ENCODE measurements around the gene KCNG2. TPM values are rescaled to one million over a fixed set of nuclear protein-coding genes. Genes with fewer than 3 reads are reported as not detected.

KCNG2 gene
- polyA plus RNA-seq, 1 donor from 2014 or later, result not detected

GRCh38 chr18:79889569-79889968 lies 91.8 kb downstream of the KCNG2 start:
- Histone ChIP-seq H3K9me2 (ENCODE audit: insufficient read depth, low read length) (no peaks in the 10 kb centered on the region), H3K9me3 (ENCODE audit: low read length) (peaks cover 24% of the 10 kb centered on the region), H4K20me1 (ENCODE audit: insufficient read depth) (no peaks in the 10 kb centered on the region), H3K27me3 (ENCODE audit: insufficient read depth, low read depth, low read length) (no peaks in the 10 kb centered on the region), H3K9ac (ENCODE audit: low read length) (no peak overlapping the region), H3F3A (ENCODE audit: insufficient read depth, low read length, poor library complexity, severe bottlenecking) (no peaks in the 10 kb centered on the region), H3K27ac (ENCODE audit: low read length) (no peak overlapping the region), H3K79me2 (replicated peaks; ENCODE audit: insufficient read depth, low read length) (no peaks in the 10 kb centered on the region), H3K4me3 (ENCODE audit: low read length) (no peak overlapping the region), H3K36me3 (ENCODE audit: insufficient read depth, low read length) (no peaks in the 10 kb centered on the region), H3K4me2 (ENCODE audit: low read length) (no peak overlapping the region), H2AFZ (ENCODE audit: low read depth, low read length) (no peak overlapping the region)
- TF ChIP-seq TAF1 (IDR thresholded peaks at IDR 0.05; ENCODE audit: low read depth) (no peak), MXI1 (conservative IDR thresholded peaks at IDR 0.05; ENCODE audit: poor library complexity, severe bottlenecking) (no peak)

GRCh38 chr18:79890674-79891073 lies 92.9 kb downstream of the KCNG2 start:
- no peaks in the 10 kb centered on the region for H3K36me3 ChIP-seq (ENCODE audit: insufficient read depth, low read length)
- H3K4me3 ChIP-seq (ENCODE audit: low read length), result no peak overlapping the region
- no peak for TF ChIP-seq TAF1 (IDR thresholded peaks at IDR 0.05; ENCODE audit: low read depth)
- TF ChIP-seq RAD21 (conservative IDR thresholded peaks at IDR 0.05), result no peak
- no peak overlapping the region for H3K27ac ChIP-seq (ENCODE audit: low read length)
- no peak overlapping the region for H2AFZ ChIP-seq (ENCODE audit: low read depth, low read length)
- peaks cover 28% of the 10 kb centered on the region for H3K9me3 ChIP-seq (ENCODE audit: low read length)
- no peaks in the 10 kb centered on the region for H3K9me2 ChIP-seq (ENCODE audit: insufficient read depth, low read length)
- H3K9ac ChIP-seq (ENCODE audit: low read length), result no peak overlapping the region
- H4K20me1 ChIP-seq (ENCODE audit: insufficient read depth), result no peaks in the 10 kb centered on the region
- H3K27me3 ChIP-seq (ENCODE audit: insufficient read depth, low read depth, low read length), result no peaks in the 10 kb centered on the region
- no peaks in the 10 kb centered on the region for H3F3A ChIP-seq (ENCODE audit: insufficient read depth, low read length, poor library complexity, severe bottlenecking)
- no peak overlapping the region for H3K4me2 ChIP-seq (ENCODE audit: low read length)
- H3K79me2 ChIP-seq (replicated peaks; ENCODE audit: insufficient read depth, low read length), result no peaks in the 10 kb centered on the region

- Histone ChIP-seq H3K9me3 (ENCODE audit: low read length) (peaks cover 33% of the 10 kb centered on the region), H3K9me2 (ENCODE audit: insufficient read depth, low read length) (no peaks in the 10 kb centered on the region), H3K27me3 (ENCODE audit: insufficient read depth, low read depth, low read length) (no peaks in the 10 kb centered on the region), H3K9ac (ENCODE audit: low read length) (no peak overlapping the region), H3F3A (ENCODE audit: insufficient read depth, low read length, poor library complexity, severe bottlenecking) (no peaks in the 10 kb centered on the region), H3K4me3 (ENCODE audit: low read length) (no peak overlapping the region), H3K36me3 (ENCODE audit: insufficient read depth, low read length) (no peaks in the 10 kb centered on the region), H4K20me1 (ENCODE audit: insufficient read depth) (no peaks in the 10 kb centered on the region), H3K27ac (ENCODE audit: low read length) (no peak overlapping the region), H2AFZ (ENCODE audit: low read depth, low read length) (no peak overlapping the region), H3K4me2 (ENCODE audit: low read length) (no peak overlapping the region), H3K79me2 (replicated peaks; ENCODE audit: insufficient read depth, low read length) (no peaks in the 10 kb centered on the region)
- no peak for TF ChIP-seq SMC3 (conservative IDR thresholded peaks at IDR 0.05; ENCODE audit: poor library complexity)
- no peak for TF ChIP-seq MXI1 (conservative IDR thresholded peaks at IDR 0.05; ENCODE audit: poor library complexity, severe bottlenecking)
These were observed 99.0 kb downstream of the KCNG2 start for GRCh38 chr18:79896738-79897137.

- TF ChIP-seq EZH2 (IDR thresholded peaks at IDR 0.05; ENCODE audit: borderline replicate concordance, insufficient read depth, low read length, poor library complexity, severe bottlenecking), result no peak
- no peak for TF ChIP-seq CTCF (IDR thresholded peaks at IDR 0.05; ENCODE audit: poor library complexity, severe bottlenecking)
- no peak for TF ChIP-seq TAF1 (IDR thresholded peaks at IDR 0.05; ENCODE audit: low read depth)
- TF ChIP-seq SMC3 (conservative IDR thresholded peaks at IDR 0.05; ENCODE audit: poor library complexity), result no peak
- TF ChIP-seq REST (IDR thresholded peaks at IDR 0.05; ENCODE audit: borderline replicate concordance), result no peak
- TF ChIP-seq POLR2AphosphoS5 (IDR thresholded peaks at IDR 0.05), result no peak
- H2AFZ ChIP-seq (ENCODE audit: low read depth, low read length), result no peak overlapping the region
- H3K9me3 ChIP-seq (ENCODE audit: low read length), result peaks cover 30% of the 10 kb centered on the region
- no peak overlapping the region for H3K4me2 ChIP-seq (ENCODE audit: low read length)
- H3K9me2 ChIP-seq (ENCODE audit: insufficient read depth, low read length), result no peaks in the 10 kb centered on the region
- H3K36me3 ChIP-seq (ENCODE audit: insufficient read depth, low read length), result peaks cover 3% of the 10 kb centered on the region
- no peaks in the 10 kb centered on the region for H3F3A ChIP-seq (ENCODE audit: insufficient read depth, low read length, poor library complexity, severe bottlenecking)
- no peak overlapping the region for H3K4me3 ChIP-seq (ENCODE audit: low read length)
- H3K79me2 ChIP-seq (replicated peaks; ENCODE audit: insufficient read depth, low read length), result no peaks in the 10 kb centered on the region
- no peak overlapping the region for H3K9ac ChIP-seq (ENCODE audit: low read length)
- H3K27me3 ChIP-seq (ENCODE audit: insufficient read depth, low read depth, low read length), result no peaks in the 10 kb centered on the region
- no peak overlapping the region for H3K27ac ChIP-seq (ENCODE audit: low read length)
- no peaks in the 10 kb centered on the region for H4K20me1 ChIP-seq (ENCODE audit: insufficient read depth)
These were observed 100.3 kb downstream of the KCNG2 start for GRCh38 chr18:79897940-79898625.
